Endothelial cell of umbilical vein (primary cell): ENCODE data around the gene STX1A. TPM values are rescaled to one million over a fixed set of nuclear protein-coding genes. Genes with fewer than 3 reads are reported as not detected.

ENCODE experiments used
- BruUV-seq: library from RNA; stranded (reverse); fragments of 400-500 nt; replicated peaks from 2 replicates; lab custom pipeline; 2021; lab: Mats Ljungman, UMichigan
- CTCF ChIA-PET: fragments of 300-600, 350-600 bp; sonication (Branson Sonifier 250); formaldehyde crosslinking; loops from one replicate; lab custom pipeline; 2021; ENCODE audit warnings: antibody characterized with exemption, inconsistent platforms; lab: Charles Lee
- POLR2A ChIA-PET: fragments of 300-600, 350-600 bp; sonication (Branson Sonifier 250); formaldehyde crosslinking; loops from one replicate; lab custom pipeline; 2021; ENCODE audit warnings: antibody characterized with exemption, inconsistent platforms; lab: Charles Lee
- DNase-seq: peaks from one replicate; pipeline ENCODE4 v3.0.0-alpha.2; 2011; ENCODE audit warnings: low read depth, low spot score
- FAIRE-seq: peaks from 2 replicates; lab custom pipeline; 2011; peaks lifted over from hg19 to GRCh38; lab: Jason Lieb, UNC
- H2AFZ ChIP-seq: 2 replicates; pipeline ENCODE4 v1.6.0; 2012; ENCODE audit warnings: low read depth, low read length, control low read depth, inconsistent platforms
- H3K27ac ChIP-seq: 2 replicates; pipeline ENCODE4 v1.5.1; 2011; ENCODE audit warnings: low read depth, mild to moderate bottlenecking, control low read depth, low read length, moderate library complexity; ENCODE audit not compliant: insufficient read depth
- H3K27me3 ChIP-seq, 2 experiments: 2 replicates each; pipeline versions ENCODE4 v1.6.0 to v1.6.1; 2011; ENCODE audit warnings: low read length in 2 of 2, mixed read lengths in 1 of 2; ENCODE audit not compliant: control insufficient read depth in 2 of 2, insufficient read depth in 2 of 2
- H3K36me3 ChIP-seq, 2 experiments: 2 replicates in 1 of 2; 3 replicates in 1 of 2; pipeline ENCODE4 v1.5.1; 2011; ENCODE audit warnings: low read length in 2 of 2, mild to moderate bottlenecking in 1 of 2, moderate library complexity in 1 of 2; ENCODE audit not compliant: control insufficient read depth in 2 of 2, insufficient read depth in 2 of 2; ENCODE audit errors: extremely low read depth in 1 of 2
- H3K4me1 ChIP-seq: 3 replicates; pipeline ENCODE4 v1.5.1; 2011; ENCODE audit warnings: mild to moderate bottlenecking, low read length; ENCODE audit not compliant: control insufficient read depth, insufficient read depth; ENCODE audit errors: extremely low read depth
- H3K4me2 ChIP-seq: 2 replicates; pipeline ENCODE4 v1.6.1; 2011; ENCODE audit warnings: low read length, control low read depth, mixed read lengths; ENCODE audit not compliant: insufficient read depth
- H3K4me3 ChIP-seq, 3 experiments: fragments of 200-600 bp in 1 of 3; sonication (generic), shearing (Covaris generic) in 1 of 3; replicated peaks in 1 of 3; 2 replicates each; pipeline ENCODE4 v1.5.1; 2011 to 2016; ENCODE audit warnings: control low read depth in 3 of 3, low read length in 3 of 3, mild to moderate bottlenecking in 2 of 3, inconsistent platforms in 1 of 3, low read depth in 1 of 3, moderate library complexity in 1 of 3; ENCODE audit not compliant: insufficient read depth in 1 of 3
- H3K79me2 ChIP-seq: 2 replicates; pipeline ENCODE4 v1.6.0; 2012; ENCODE audit warnings: low read length, inconsistent platforms; ENCODE audit not compliant: control insufficient read depth, insufficient read depth
- H3K9ac ChIP-seq: replicated peaks from 2 replicates; pipeline ENCODE3; 2011; ENCODE audit warnings: low read length, control low read depth; ENCODE audit not compliant: insufficient read depth; ENCODE audit errors: extremely low read depth
- H3K9me1 ChIP-seq: replicated peaks from 3 replicates; pipeline ENCODE4 v1.6.0; 2011; ENCODE audit warnings: mild to moderate bottlenecking, low read length; ENCODE audit not compliant: control insufficient read depth, insufficient read depth; ENCODE audit errors: extremely low read depth
- H3K9me3 ChIP-seq: replicated peaks from 2 replicates; pipeline ENCODE4 v1.5.1; 2012; ENCODE audit warnings: low read length, inconsistent platforms; ENCODE audit not compliant: control insufficient read depth, insufficient read depth
- H4K20me1 ChIP-seq: replicated peaks from 2 replicates; pipeline ENCODE3; 2011; ENCODE audit warnings: mild to moderate bottlenecking, low read length; ENCODE audit not compliant: control insufficient read depth, insufficient read depth; ENCODE audit errors: extremely low read depth
- CTCF ChIP-seq, 2 donors: IDR thresholded peaks; 1 replicate in 1 of 2; 2 replicates in 1 of 2; pipeline ENCODE4 v1.5.1; 2011; ENCODE audit warnings: low read length in 2 of 2, mild to moderate bottlenecking in 2 of 2, moderate library complexity in 2 of 2, control low read depth in 1 of 2, inconsistent platforms in 1 of 2, low read depth in 1 of 2; ENCODE audit not compliant: insufficient read depth in 1 of 2; ENCODE audit errors: extremely low read depth in 1 of 2
- EZH2 ChIP-seq: IDR thresholded peaks from 2 replicates; pipeline ENCODE4 v1.6.1; 2012; ENCODE audit warnings: borderline replicate concordance, low read depth, mild to moderate bottlenecking, moderate library complexity, low read length, inconsistent platforms; ENCODE audit not compliant: severe bottlenecking
- FOS ChIP-seq: IDR thresholded peaks from 2 replicates; pipeline ENCODE4 v1.6.1; 2011; ENCODE audit warnings: mild to moderate bottlenecking, low read length, moderate library complexity, borderline replicate concordance; ENCODE audit not compliant: insufficient read depth
- GATA2 ChIP-seq: IDR thresholded peaks from 2 replicates; pipeline ENCODE4 v1.7.0; 2011; ENCODE audit warnings: low read depth, mild to moderate bottlenecking, moderate library complexity, mixed read lengths, low read length; ENCODE audit not compliant: insufficient read length, insufficient read depth
- JUN ChIP-seq: IDR thresholded peaks from 2 replicates; pipeline ENCODE4 v1.6.1; 2011; ENCODE audit warnings: borderline replicate concordance, low read depth; ENCODE audit not compliant: insufficient read length, insufficient read depth
- MAX ChIP-seq: IDR thresholded peaks from 2 replicates; pipeline ENCODE4 v1.6.1; 2011; ENCODE audit not compliant: insufficient read depth, insufficient read length
- MYC ChIP-seq: IDR thresholded peaks from one replicate; pipeline ENCODE4 v1.6.1; 2011; ENCODE audit warnings: mild to moderate bottlenecking, low read depth, low read length
- POLR2A ChIP-seq: IDR thresholded peaks from 2 replicates; pipeline ENCODE4 v1.6.1; 2012; ENCODE audit warnings: low read depth, mild to moderate bottlenecking, control low read depth, low read length
- POLR2AphosphoS5 ChIP-seq: IDR thresholded peaks from 2 replicates; pipeline ENCODE4 v1.6.1; 2012; ENCODE audit warnings: low read depth, mild to moderate bottlenecking, control low read depth, low read length, moderate library complexity; ENCODE audit not compliant: insufficient read depth
- dilution Hi-C: fragments of 300-500 bp; cut with MboI; formaldehyde crosslinking; loops from one replicate; pipeline ENCODE4 v1.15.0; 2019; ENCODE audit warnings: low sequenced_read_pairs; ENCODE audit not compliant: extremely low pct_ligation_motif_present
- intact Hi-C: fragments of 100-400 bp; cut with micrococcal nuclease; formaldehyde crosslinking; loops from one replicate; pipeline ENCODE4 v1.10.0; 2022
- polyA plus RNA-seq, 4 experiments: library from polyadenylated mRNA; depleted of rRNA in 3 of 4; stranded (reverse) in 3 of 4; unstranded in 1 of 4; fragments of >200 nt; gene quantifications; 2 replicates each; pipeline versions ENCODE4 v1.2.1 to v1.2.3, GENCODE V29; 2011 to 2012; ENCODE audit warnings: missing spikeins in 1 of 4
- total RNA-seq: library from RNA; stranded (reverse); gene quantifications from 2 replicates; pipeline ENCODE4 v1.2.3, GENCODE V29; 2021

STX1A gene
- total and polyA plus RNA-seq, 2 donors (not counting 3 experiments of a cell fraction or from before 2014, with no cell fraction given) = 13.1 to 20.8 TPM

- Histone ChIP-seq H3K9me3 (no peaks in the 10 kb centered on the region), H4K20me1 (no peaks in the 10 kb centered on the region)
Measured at GRCh38 chr7:73723813-73724212, 4.3 kb upstream of the STX1A start.

DNA sequence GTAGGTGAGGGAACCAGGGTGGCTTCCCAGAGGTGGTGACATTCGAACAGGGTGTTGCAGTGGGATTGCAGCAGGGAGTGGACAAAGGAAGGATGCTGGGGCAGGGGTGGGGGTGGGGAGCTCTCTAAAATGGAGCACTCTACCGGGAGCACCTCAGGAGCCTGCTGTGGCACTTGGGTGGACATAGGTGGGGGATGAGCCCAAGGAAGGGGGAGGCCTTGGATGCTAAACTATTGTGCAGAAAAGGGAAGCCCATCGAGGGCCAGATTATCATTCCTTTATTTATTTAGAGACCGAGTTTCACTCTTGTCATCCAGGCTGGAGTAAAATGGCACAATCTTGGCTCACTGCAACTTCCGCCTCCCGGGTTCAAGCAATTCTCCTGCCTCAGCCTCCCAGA, 3.3 kb upstream of the STX1A start:
- ChIA-PET CTCF (interaction anchor here (0.9 to 8.6 kb wide), 4 partner anchors 9 to 112 kb away, joined by 3 to 270 read pairs (median 4); no protein-coding TSS in a partner anchor), POLR2A (no interaction called here)
- dilution Hi-C loops (no loop called here), intact Hi-C loops (no loop called here)
- H3K79me2 ChIP-seq = peaks cover 8% of the 10 kb centered on the region
- H2AFZ ChIP-seq = no peak overlapping the region
- peaks cover 9% of the 10 kb centered on the region for H3K4me1 ChIP-seq
- no peaks in the 10 kb centered on the region for H3K27me3 ChIP-seq
- no peaks in the 10 kb centered on the region for H3K9me3 ChIP-seq
- H3K27ac ChIP-seq = no peak overlapping the region
- no peaks in the 10 kb centered on the region for H3K9me1 ChIP-seq
- DNase-seq = no peak
- H4K20me1 ChIP-seq = no peaks in the 10 kb centered on the region
- no peak for TF ChIP-seq POLR2AphosphoS5
- no peak for TF ChIP-seq GATA2
- no peak for TF ChIP-seq MAX
- TF ChIP-seq CTCF (IDR thresholded peaks at IDR 0.05; ENCODE audit: extremely low read depth in 1 of 2, insufficient read depth in 1 of 2, low read depth in 1 of 2, low read length in 2 of 2) = no peak
- TF ChIP-seq FOS = no peak
- TF ChIP-seq MYC = no peak
- no peak for TF ChIP-seq JUN
- no peak for TF ChIP-seq POLR2A
- TF ChIP-seq EZH2 = no peak
- BruUV-seq = no TSS peak
- FAIRE-seq = no peak
- H3K36me3 ChIP-seq = no peaks in the 10 kb centered on the region
- no peak overlapping the region for H3K4me2 ChIP-seq
- no peak overlapping the region for H3K4me3 ChIP-seq
- no peak overlapping the region for H3K9ac ChIP-seq

More at GRCh38 chr7:73723813-73724212, 4.3 kb upstream of the STX1A start:
- intact Hi-C loops = loop anchor here (2.0 kb wide), 1 partner anchor 57 kb away; the partner anchor contains the start of gene VPS37D
- Histone ChIP-seq H3K27ac (no peak overlapping the region), H3K79me2 (peaks cover 2% of the 10 kb centered on the region), H2AFZ (no peak overlapping the region), H3K4me1 (peaks cover 1% of the 10 kb centered on the region), H3K4me3 (no peak overlapping the region), H3K9ac (no peak overlapping the region), H3K27me3 (no peaks in the 10 kb centered on the region), H3K9me1 (no peaks in the 10 kb centered on the region), H3K4me2 (no peak overlapping the region), H3K36me3 (no peaks in the 10 kb centered on the region)
- BruUV-seq = no TSS peak
- ChIA-PET CTCF (interaction anchor here (0.6 to 8.6 kb wide), 5 partner anchors 10 to 113 kb away, joined by 3 to 270 read pairs (median 4); no protein-coding TSS in a partner anchor), POLR2A (no interaction called here)
- FAIRE-seq (no peak), DNase-seq (no peak)
- dilution Hi-C loops = no loop called here
- no peak for TF ChIP-seq GATA2
- TF ChIP-seq MYC = no peak
- no peak for TF ChIP-seq MAX
- no peak for TF ChIP-seq POLR2AphosphoS5
- TF ChIP-seq JUN = no peak
- TF ChIP-seq EZH2 = no peak
